AG04450 (cell line): ENCODE results near the gene RTTN. TPM values are rescaled to one million over a fixed set of nuclear protein-coding genes. Genes with fewer than 3 reads are reported as not detected.
"Not testable (repeated sequence)": the region's sequence is repeated elsewhere in the genome, so short reads cannot be mapped to it uniquely, and the experiment has no call there.

ENCODE experiments used
- CTCF ChIA-PET: fragments of 300-600, 350-600 bp; formaldehyde crosslinking; extraction: SDS; loops from one replicate; lab custom pipeline; 2022; ENCODE audit warnings: antibody characterized with exemption, inconsistent platforms; lab: Charles Lee
- POLR2A ChIA-PET: fragments of 350-600 bp; formaldehyde crosslinking; extraction: SDS; loops from one replicate; lab custom pipeline; 2021; ENCODE audit warnings: antibody characterized with exemption, inconsistent platforms; lab: Yijun Ruan, JAX
- DNase-seq: peaks from one replicate; pipeline ENCODE4 v3.0.0-alpha.2; 2011; ENCODE audit warnings: low read depth, low spot score
- H3K27ac ChIP-seq: one replicate; pipeline ENCODE4 v1.5.1; 2012; ENCODE audit warnings: low read depth, low read length, control low read depth
- H3K27me3 ChIP-seq: one replicate; pipeline ENCODE4 v1.6.0; 2012; ENCODE audit warnings: low read length; ENCODE audit not compliant: control insufficient read depth, insufficient read depth
- H3K4me3 ChIP-seq: 2 replicates; pipeline ENCODE4 v1.5.1; 2011; ENCODE audit warnings: mild to moderate bottlenecking, low read depth, low read length, control low read depth
- H3K9me3 ChIP-seq: 2 replicates; pipeline ENCODE4 v1.5.1; 2012; ENCODE audit warnings: low read length; ENCODE audit not compliant: control insufficient read depth, insufficient read depth
- CTCF ChIP-seq: IDR thresholded peaks from 2 replicates; pipeline ENCODE4 v1.5.1; 2011; ENCODE audit warnings: low read depth, low read length, control low read depth, inconsistent platforms
- polyA plus RNA-seq: library from polyadenylated mRNA; depleted of rRNA; stranded (reverse); fragments of >200 nt; gene quantifications from 2 replicates; pipeline ENCODE4 v1.2.3, GENCODE V29; 2011

Gene RTTN
- polyA plus RNA-seq, 1 experiment, result 4.6 TPM

GRCh38 chr18:70243131-70243929 lies 37.8 kb upstream of the RTTN start:
- Histone ChIP-seq H3K27ac (no peak overlapping the region), H3K9me3 (no peaks in the 10 kb centered on the region), H3K4me3 (no peak overlapping the region), H3K27me3 (no peaks in the 10 kb centered on the region)
- POLR2A ChIA-PET, result no interaction called here
- CTCF ChIA-PET, result no interaction called here
- DNase-seq, result no peak
- TF ChIP-seq CTCF, result no peak

- H3K27ac ChIP-seq, DNase-seq, POLR2A ChIA-PET, H3K9me3 ChIP-seq, H3K27me3 ChIP-seq, CTCF ChIA-PET, H3K4me3 ChIP-seq: not testable (repeated sequence)
Measured at GRCh38 chr18:70236921-70237320, 31.4 kb upstream of the RTTN start.

GRCh38 chr18:70235478-70235877 lies 30.0 kb upstream of the RTTN start:
- H3K9me3 ChIP-seq, result no peaks in the 10 kb centered on the region
- H3K4me3 ChIP-seq, result no peak overlapping the region
- no peaks in the 10 kb centered on the region for H3K27me3 ChIP-seq
- ChIA-PET POLR2A (no interaction called here), CTCF (interaction anchor here (0.6 kb wide), 1 partner anchor 39 kb away, joined by 4 read pairs; no protein-coding TSS in a partner anchor)
- no peak for DNase-seq
- no peak overlapping the region for H3K27ac ChIP-seq
- no peak for TF ChIP-seq CTCF

GRCh38 chr18:70234667-70235459 lies 29.4 kb upstream of the RTTN start:
- no peak overlapping the region for H3K4me3 ChIP-seq
- H3K27me3 ChIP-seq, result no peaks in the 10 kb centered on the region
- H3K27ac ChIP-seq, result no peak overlapping the region
- TF ChIP-seq CTCF, result no peak
- no peak for DNase-seq
- POLR2A ChIA-PET, result no interaction called here
- CTCF ChIA-PET, result interaction anchor here (0.6 kb wide), 1 partner anchor 39 kb away, joined by 4 read pairs; no protein-coding TSS in a partner anchor
- no peaks in the 10 kb centered on the region for H3K9me3 ChIP-seq

GRCh38 chr18:70233974-70234373 lies 28.5 kb upstream of the RTTN start:
- Histone ChIP-seq H3K27me3 (no peaks in the 10 kb centered on the region), H3K9me3 (no peaks in the 10 kb centered on the region), H3K27ac (no peak overlapping the region), H3K4me3 (no peak overlapping the region)
- no peak for DNase-seq
- POLR2A ChIA-PET, result no interaction called here
- CTCF ChIA-PET, result no interaction called here
- TF ChIP-seq CTCF, result no peak
